HEK293 (cell line): ENCODE measurements around the gene ANKRD13D.

Experiments
- CTCF ChIA-PET: fragments of 350-600 bp; formaldehyde crosslinking; extraction: SDS; loops from one replicate; lab custom pipeline; 2021; ENCODE audit warnings: antibody characterized with exemption; lab: Yijun Ruan, JAX
- POLR2A ChIA-PET: fragments of 300-600 bp; formaldehyde crosslinking; extraction: SDS; loops from one replicate; lab custom pipeline; 2020; ENCODE audit warnings: antibody characterized with exemption, inconsistent platforms; lab: Yijun Ruan, JAX
- H3K27ac ChIP-seq: fragments of 200-500 bp; sonication (Bioruptor generic); 2 replicates; pipeline ENCODE4 v1.5.1; 2014; ENCODE audit warnings: low read depth, low read length, control low read depth, inconsistent platforms; ENCODE audit errors: extremely low read depth
- H3K36me3 ChIP-seq, 2 experiments: fragments of 200-500 bp in 1 of 2; sonication (Bioruptor generic) in 1 of 2; 1 replicate in 1 of 2; 2 replicates in 1 of 2; pipeline ENCODE4 v1.5.1; 2014 to 2017; ENCODE audit warnings: inconsistent platforms in 2 of 2, low read length in 2 of 2; ENCODE audit not compliant: control insufficient read depth in 2 of 2, insufficient read depth in 1 of 2
- H3K4me1 ChIP-seq: fragments of 200-500 bp; sonication (Bioruptor generic); 2 replicates; pipeline ENCODE4 v1.5.1; 2014; ENCODE audit warnings: mild to moderate bottlenecking, low read length, inconsistent platforms; ENCODE audit not compliant: control insufficient read depth, insufficient read depth
- H3K4me3 ChIP-seq: 2 replicates; pipeline ENCODE4 v1.5.1; 2011; ENCODE audit warnings: low read depth, mild to moderate bottlenecking, control low read depth, low read length, moderate library complexity
- H3K9me3 ChIP-seq: fragments of 200-500 bp; sonication (Bioruptor generic); 2 replicates; pipeline ENCODE4 v1.5.1; 2014; ENCODE audit warnings: low read depth, low read length, inconsistent platforms; ENCODE audit not compliant: control insufficient read depth, insufficient read depth
- CTCF ChIP-seq: fragments of 450-650 bp; formaldehyde crosslinking; IDR thresholded peaks from 2 replicates; pipeline ENCODE4 v1.5.1; 2016; ENCODE audit warnings: missing biosample characterization, missing genetic modification characterization
- GFI1B ChIP-seq: fragments of 450-650 bp; formaldehyde crosslinking; IDR thresholded peaks from 2 replicates; pipeline ENCODE4 v1.5.1; 2016; ENCODE audit warnings: missing biosample characterization, missing genetic modification characterization
- HOXA7 ChIP-seq: sonication (generic); formaldehyde crosslinking; IDR thresholded peaks from 2 replicates; pipeline ENCODE4 v1.8.1; 2022; ENCODE audit warnings: missing genetic modification reagents, borderline replicate concordance
- KLF7 ChIP-seq: fragments of 450-650 bp; formaldehyde crosslinking; IDR thresholded peaks from 2 replicates; pipeline ENCODE4 v1.5.1; 2016; ENCODE audit warnings: missing biosample characterization, missing genetic modification characterization, borderline replicate concordance
- MZF1 ChIP-seq: fragments of 450-650 bp; formaldehyde crosslinking; IDR thresholded peaks from 2 replicates; pipeline ENCODE4 v1.5.1; 2017; ENCODE audit warnings: missing biosample characterization, missing genetic modification characterization, borderline replicate concordance
- PRDM2 ChIP-seq: fragments of 450-650 bp; formaldehyde crosslinking; IDR thresholded peaks from 2 replicates; pipeline ENCODE4 v1.5.1; 2016; ENCODE audit warnings: missing biosample characterization, missing genetic modification characterization, borderline replicate concordance
- SCRT1 ChIP-seq: fragments of 450-650 bp; formaldehyde crosslinking; IDR thresholded peaks from 2 replicates; pipeline ENCODE4 v1.5.1; 2016; ENCODE audit warnings: missing biosample characterization, missing genetic modification characterization, borderline replicate concordance
- ZBTB17 ChIP-seq: fragments of 450-650 bp; formaldehyde crosslinking; IDR thresholded peaks from 2 replicates; pipeline ENCODE4 v1.5.1; 2016; ENCODE audit warnings: missing biosample characterization, missing genetic modification characterization
- ZNF114 ChIP-seq: fragments of 450-650 bp; formaldehyde crosslinking; IDR thresholded peaks from 2 replicates; pipeline ENCODE4 v1.5.0; 2017; ENCODE audit warnings: missing biosample characterization, missing genetic modification characterization
- ZNF140 ChIP-seq: fragments of 450-650 bp; formaldehyde crosslinking; IDR thresholded peaks from 2 replicates; pipeline ENCODE4 v1.5.1; 2016; ENCODE audit warnings: missing biosample characterization, missing genetic modification characterization
- ZNF146 ChIP-seq: fragments of 450-650 bp; formaldehyde crosslinking; IDR thresholded peaks from 2 replicates; pipeline ENCODE4 v1.5.1; 2016; ENCODE audit warnings: missing biosample characterization, missing genetic modification characterization
- ZNF16 ChIP-seq: fragments of 450-650 bp; formaldehyde crosslinking; IDR thresholded peaks from 2 replicates; pipeline ENCODE4 v1.5.1; 2016; ENCODE audit warnings: low read depth, missing biosample characterization, missing genetic modification characterization
- ZNF202 ChIP-seq: fragments of 450-650 bp; formaldehyde crosslinking; IDR thresholded peaks from 2 replicates; pipeline ENCODE4 v1.5.1; 2016; ENCODE audit warnings: missing biosample characterization, missing genetic modification characterization, borderline replicate concordance
- ZNF341 ChIP-seq: fragments of 450-650 bp; formaldehyde crosslinking; IDR thresholded peaks from 2 replicates; pipeline ENCODE4; 2016; ENCODE audit warnings: low read depth, missing biosample characterization, missing genetic modification characterization
- ZNF394 ChIP-seq: fragments of 450-650 bp; formaldehyde crosslinking; IDR thresholded peaks from 2 replicates; pipeline ENCODE4 v1.5.1; 2016; ENCODE audit warnings: missing biosample characterization, missing genetic modification characterization, mild to moderate bottlenecking, moderate library complexity, borderline replicate concordance
- ZNF529 ChIP-seq: fragments of 450-650 bp; formaldehyde crosslinking; IDR thresholded peaks from 2 replicates; pipeline ENCODE4 v1.5.1; 2017; ENCODE audit warnings: missing genetic modification characterization, missing biosample characterization; ENCODE audit not compliant: insufficient replicate concordance
- ZNF558 ChIP-seq: fragments of 450-650 bp; formaldehyde crosslinking; IDR thresholded peaks from 2 replicates; pipeline ENCODE4 v1.5.1; 2016; ENCODE audit warnings: missing biosample characterization, missing genetic modification characterization
- ZNF777 ChIP-seq: fragments of 450-650 bp; formaldehyde crosslinking; IDR thresholded peaks from 2 replicates; pipeline ENCODE4 v1.5.1; 2017; ENCODE audit warnings: missing biosample characterization, missing genetic modification characterization, borderline replicate concordance
- ZNF791 ChIP-seq: fragments of 450-650 bp; formaldehyde crosslinking; IDR thresholded peaks from 2 replicates; pipeline ENCODE4 v1.5.1; 2016; ENCODE audit warnings: missing biosample characterization, missing genetic modification characterization
- TF ChIP-seq, protein P1 (sequence below): fragments of 450-650 bp; formaldehyde crosslinking; IDR thresholded peaks from 2 replicates; pipeline ENCODE4 v1.5.1; 2016; ENCODE audit warnings: missing biosample characterization, missing genetic modification characterization
- TF ChIP-seq, protein P2 (sequence below): fragments of 450-650 bp; formaldehyde crosslinking; IDR thresholded peaks from 2 replicates; pipeline ENCODE4 v1.5.1; 2016; ENCODE audit warnings: missing biosample characterization, missing genetic modification characterization

The ANKRD13D gene

DNA sequence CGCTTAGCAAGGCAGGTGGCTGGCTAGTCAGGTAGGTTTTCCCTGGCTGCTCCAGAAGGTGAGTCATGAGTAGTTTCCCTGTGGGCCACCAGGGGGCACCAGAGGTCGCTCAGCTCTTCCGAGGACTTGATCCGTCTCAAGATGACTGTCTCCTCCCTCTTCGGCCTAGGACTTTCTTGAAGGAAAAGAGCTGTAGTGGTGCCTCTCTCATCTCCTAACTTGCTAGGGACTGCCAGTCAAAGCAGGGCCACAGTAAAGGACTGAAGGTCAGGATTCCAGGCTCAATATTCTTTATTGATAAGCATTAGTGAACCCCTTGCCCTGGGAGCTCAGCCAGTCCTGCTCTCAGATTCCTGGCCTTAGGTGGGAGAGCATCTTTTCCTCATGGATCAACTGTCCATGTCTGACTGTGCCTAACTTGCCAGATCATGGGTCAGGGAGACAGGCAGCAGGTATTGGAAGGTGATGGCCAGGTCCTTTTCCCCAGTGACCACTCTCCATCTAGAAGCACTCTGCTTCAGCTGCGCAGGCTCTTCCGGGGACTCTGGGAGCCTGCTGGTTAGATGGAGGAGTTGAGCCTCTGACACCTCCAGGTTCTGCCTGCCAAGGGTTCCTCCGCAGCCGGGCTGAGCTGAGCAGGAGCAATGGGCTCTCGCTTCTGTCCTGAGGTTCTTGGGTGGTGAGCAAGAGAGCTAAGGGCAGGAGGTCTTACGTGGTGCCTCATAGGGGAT is 62.3 kb downstream of the ANKRD13D start:
- H3K27ac ChIP-seq = no peak overlapping the region
- CTCF ChIA-PET = interaction anchor here (0.6 to 30.4 kb wide), 30 partner anchors 10 to 1062 kb away, joined by 3 to 898 read pairs (median 4); partner anchors contain the start of genes CLCF1, GRK2, PPP1CA and RAD9A
- no peaks in the 10 kb centered on the region for H3K9me3 ChIP-seq
- H3K36me3 ChIP-seq = no peaks in the 10 kb centered on the region
- POLR2A ChIA-PET = interaction anchor here (0.8 to 4.2 kb wide), 8 partner anchors 15 to 50 kb away, joined by 3 to 23 read pairs (median 6); partner anchors contain the start of genes PPP1CA and RAD9A
- H3K4me3 ChIP-seq = no peak overlapping the region
- peak; percentile 93 for TF ChIP-seq ZBTB17 (tag by site-specific recombination)
- no peak for TF ChIP-seq MZF1 (tag by site-specific recombination)
- no peak for TF ChIP-seq ZNF558 (tag by site-specific recombination)
- no peak for TF ChIP-seq ZNF777 (tag by site-specific recombination)
- TF ChIP-seq, protein P1, sequence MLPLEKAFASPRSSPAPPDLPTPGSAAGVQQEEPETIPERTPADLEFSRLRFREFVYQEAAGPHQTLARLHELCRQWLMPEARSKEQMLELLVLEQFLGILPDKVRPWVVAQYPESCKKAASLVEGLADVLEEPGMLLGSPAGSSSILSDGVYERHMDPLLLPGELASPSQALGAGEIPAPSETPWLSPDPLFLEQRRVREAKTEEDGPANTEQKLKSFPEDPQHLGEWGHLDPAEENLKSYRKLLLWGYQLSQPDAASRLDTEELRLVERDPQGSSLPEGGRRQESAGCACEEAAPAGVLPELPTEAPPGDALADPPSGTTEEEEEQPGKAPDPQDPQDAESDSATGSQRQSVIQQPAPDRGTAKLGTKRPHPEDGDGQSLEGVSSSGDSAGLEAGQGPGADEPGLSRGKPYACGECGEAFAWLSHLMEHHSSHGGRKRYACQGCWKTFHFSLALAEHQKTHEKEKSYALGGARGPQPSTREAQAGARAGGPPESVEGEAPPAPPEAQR = no peak
- TF ChIP-seq ZNF394 (tag by site-specific recombination) = no peak
- TF ChIP-seq ZNF341 (tag by site-specific recombination) = peak; percentile 73
- no peak for TF ChIP-seq SCRT1 (tag by site-specific recombination)
- TF ChIP-seq ZNF16 = no peak
- TF ChIP-seq CTCF (tag by site-specific recombination) = peak; percentile 60; the same call in 1 of the 2 replicates
- no peak for TF ChIP-seq ZNF140 (tag by site-specific recombination)
- TF ChIP-seq ZNF202 (tag by site-specific recombination) = no peak
- TF ChIP-seq KLF7 = no peak
- TF ChIP-seq, protein P2, sequence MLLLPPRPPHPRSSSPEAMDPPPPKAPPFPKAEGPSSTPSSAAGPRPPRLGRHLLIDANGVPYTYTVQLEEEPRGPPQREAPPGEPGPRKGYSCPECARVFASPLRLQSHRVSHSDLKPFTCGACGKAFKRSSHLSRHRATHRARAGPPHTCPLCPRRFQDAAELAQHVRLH (tag by site-specific recombination) = no peak
- TF ChIP-seq HOXA7 (CRISPR knock-in tag) = no peak
- TF ChIP-seq ZNF114 (tag by site-specific recombination) = no peak
- no peak for TF ChIP-seq ZNF529 (tag by site-specific recombination)
- TF ChIP-seq ZNF146 (tag by site-specific recombination) = no peak
- no peak for TF ChIP-seq GFI1B (tag by site-specific recombination)
- TF ChIP-seq ZNF791 (tag by site-specific recombination) = no peak
- TF ChIP-seq PRDM2 (tag by site-specific recombination) = no peak
- H3K4me1 ChIP-seq = no peaks in the 10 kb centered on the region
